Mammary epithelial cell (primary cell): ENCODE data around the gene OLFML2A.

Experiments
- EZH2 ChIP-seq: IDR thresholded peaks from 2 replicates; pipeline ENCODE4 v1.6.1; 2012; ENCODE audit warnings: low read length, inconsistent platforms, borderline replicate concordance
- TF ChIP-seq, protein P1 (sequence below), 2 donors: IDR thresholded peaks in 1 of 2; conservative IDR thresholded peaks in 1 of 2; 2 replicates each; pipeline ENCODE4 v1.5.1; 2011 to 2012; ENCODE audit warnings: inconsistent platforms in 2 of 2, low read length in 2 of 2, mild to moderate bottlenecking in 2 of 2, control low read depth in 1 of 2, low read depth in 1 of 2; ENCODE audit not compliant: insufficient read depth in 1 of 2; ENCODE audit errors: extremely low read depth in 1 of 2

DNA sequence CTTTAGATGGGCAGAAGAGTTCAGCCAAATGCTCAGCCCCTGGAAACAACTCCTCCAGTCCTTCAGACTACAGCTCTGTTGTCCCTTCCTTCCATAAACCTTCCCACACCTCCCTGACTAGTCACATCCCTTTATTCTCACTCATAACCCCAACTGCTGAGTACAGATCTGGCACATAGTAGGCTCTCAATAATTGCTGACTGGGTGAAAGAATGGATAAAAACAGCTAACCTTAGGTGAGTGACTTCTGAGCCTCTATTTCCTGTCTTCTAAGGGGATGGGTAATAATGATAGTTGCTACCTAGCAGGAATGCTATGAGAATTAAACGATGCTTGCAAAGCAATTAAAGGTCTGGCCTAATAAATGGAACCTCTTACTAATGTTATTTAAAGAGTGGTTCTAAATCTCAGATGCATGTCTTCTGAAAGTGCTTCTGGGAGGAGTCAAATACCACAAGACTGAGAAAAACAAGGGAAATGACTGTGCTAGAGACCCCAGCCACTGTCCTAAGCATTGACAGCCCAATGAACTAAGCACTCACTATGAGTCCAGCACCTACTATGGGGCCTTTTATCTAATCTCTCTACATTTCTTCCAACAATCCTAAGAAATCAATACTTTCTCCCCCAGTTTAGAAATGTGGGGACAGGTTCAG lies 3.3 kb upstream of the OLFML2A start:
- TF ChIP-seq, protein P1, sequence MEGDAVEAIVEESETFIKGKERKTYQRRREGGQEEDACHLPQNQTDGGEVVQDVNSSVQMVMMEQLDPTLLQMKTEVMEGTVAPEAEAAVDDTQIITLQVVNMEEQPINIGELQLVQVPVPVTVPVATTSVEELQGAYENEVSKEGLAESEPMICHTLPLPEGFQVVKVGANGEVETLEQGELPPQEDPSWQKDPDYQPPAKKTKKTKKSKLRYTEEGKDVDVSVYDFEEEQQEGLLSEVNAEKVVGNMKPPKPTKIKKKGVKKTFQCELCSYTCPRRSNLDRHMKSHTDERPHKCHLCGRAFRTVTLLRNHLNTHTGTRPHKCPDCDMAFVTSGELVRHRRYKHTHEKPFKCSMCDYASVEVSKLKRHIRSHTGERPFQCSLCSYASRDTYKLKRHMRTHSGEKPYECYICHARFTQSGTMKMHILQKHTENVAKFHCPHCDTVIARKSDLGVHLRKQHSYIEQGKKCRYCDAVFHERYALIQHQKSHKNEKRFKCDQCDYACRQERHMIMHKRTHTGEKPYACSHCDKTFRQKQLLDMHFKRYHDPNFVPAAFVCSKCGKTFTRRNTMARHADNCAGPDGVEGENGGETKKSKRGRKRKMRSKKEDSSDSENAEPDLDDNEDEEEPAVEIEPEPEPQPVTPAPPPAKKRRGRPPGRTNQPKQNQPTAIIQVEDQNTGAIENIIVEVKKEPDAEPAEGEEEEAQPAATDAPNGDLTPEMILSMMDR (conservative IDR thresholded peaks at IDR 0.05 in 1 of 2, IDR thresholded peaks at IDR 0.05 in 1 of 2; ENCODE audit: extremely low read depth in 1 of 2, insufficient read depth in 1 of 2, low read depth in 1 of 2, low read length in 2 of 2), result no peak
- TF ChIP-seq EZH2, result no peak
